HL-60 (cell line): Measurements from ENCODE around the gene PROM2.

Experiments used
- CTCF ChIP-seq: IDR thresholded peaks from one replicate; pipeline ENCODE4 v1.5.1; 2011; ENCODE audit warnings: low read length, control low read depth, inconsistent platforms; ENCODE audit not compliant: insufficient read depth
- GABPA ChIP-seq: IDR thresholded peaks from 2 replicates; pipeline ENCODE4 v1.6.1; 2012; ENCODE audit warnings: low read depth
- POLR2AphosphoS5 ChIP-seq: IDR thresholded peaks from 2 replicates; pipeline ENCODE4 v1.6.1; 2012; ENCODE audit warnings: low read depth

GRCh38 chr2:95301186-95301585 lies 26.9 kb downstream of the PROM2 start:
- TF ChIP-seq CTCF (no peak), POLR2AphosphoS5 (no peak), GABPA (no peak)
